Measurements from ENCODE around the gene MARCO.

- TF ChIP-seq EZH2 (IDR thresholded peaks at IDR 0.05) (no peak), POLR2AphosphoS5 (IDR thresholded peaks at IDR 0.05; ENCODE audit: borderline replicate concordance, low read depth, low read length) (no peak)
Observed at GRCh38 chr2:118937817-118938216, 4.2 kb upstream of the MARCO start.

Data from SK-N-MC (cell line).